K562 (cell line): ENCODE results near the gene APLF. TPM values are rescaled to one million over a fixed set of nuclear protein-coding genes. Genes with fewer than 3 reads are reported as not detected.

Experiments used
- ATAC-seq: fragments of 200-7000 bp; cut with Tn5 transposase; 3 replicates; pipeline ENCODE4 v1.9.1; 2020; ENCODE audit warnings: moderate library complexity
- BruUV-seq: library from RNA; stranded (reverse); fragments of 400-500 nt; replicated peaks from 2 replicates; lab custom pipeline; 2021; lab: Mats Ljungman, UMichigan
- CTCF ChIA-PET: fragments of 300-600 bp; formaldehyde crosslinking; extraction: SDS; loops from one replicate; lab custom pipeline; 2021; ENCODE audit warnings: low intra/inter-chr PET ratio; lab: Yijun Ruan, JAX
- POLR2A ChIA-PET: fragments of 300-600, 350-650 bp; sonication (Branson Sonifier 250); formaldehyde crosslinking; extraction: SDS; loops from one replicate; lab custom pipeline; 2021; ENCODE audit warnings: antibody characterized with exemption, inconsistent platforms; lab: Yijun Ruan, JAX
- DNase-seq, 4 experiments: peaks; one replicate each; pipeline versions ENCODE4 v3.0.0 to v3.0.0-alpha.2; 2011 to 2018; ENCODE audit warnings: low spot score in 3 of 4, mixed read lengths in 3 of 4; ENCODE audit errors: extremely low read depth in 1 of 4
- FAIRE-seq: peaks from 2 replicates; lab custom pipeline; 2011; peaks lifted over from hg19 to GRCh38; lab: Jason Lieb, UNC
- H2AFZ ChIP-seq: 2 replicates; pipeline ENCODE4 v1.6.0; 2011; ENCODE audit warnings: low read depth, low read length, control low read depth, inconsistent platforms
- H3K27ac ChIP-seq: fragments of 200-600 bp; 3 replicates; pipeline ENCODE4 v1.8.0; 2011; ENCODE audit warnings: low read depth, mild to moderate bottlenecking, control low read depth, inconsistent platforms, low read length, moderate library complexity, mixed read lengths; ENCODE audit errors: extremely low read depth
- H3K27me3 ChIP-seq, 2 experiments: fragments of 300-600 bp in 1 of 2; 2 replicates in 1 of 2; 3 replicates in 1 of 2; pipeline versions ENCODE4 v1.6.0 to v1.8.0; 2011; ENCODE audit warnings: inconsistent platforms in 2 of 2, low read length in 2 of 2, mild to moderate bottlenecking in 1 of 2, mixed read lengths in 1 of 2, moderate library complexity in 1 of 2; ENCODE audit not compliant: control insufficient read depth in 2 of 2, insufficient read depth in 2 of 2
- H3K36me3 ChIP-seq: fragments of 300-600 bp; 3 replicates; pipeline ENCODE4 v1.8.0; 2011; ENCODE audit warnings: mild to moderate bottlenecking, low read length, inconsistent platforms; ENCODE audit not compliant: control insufficient read depth, insufficient read depth
- H3K4me1 ChIP-seq, 2 experiments: fragments of 200-600 bp in 1 of 2; replicated peaks in 1 of 2; 2 replicates in 1 of 2; 3 replicates in 1 of 2; pipeline versions ENCODE4 v1.5.1 to v1.8.0; 2011; ENCODE audit warnings: inconsistent platforms in 2 of 2, low read length in 2 of 2, mild to moderate bottlenecking in 1 of 2, mixed read lengths in 1 of 2, moderate library complexity in 1 of 2; ENCODE audit not compliant: control insufficient read depth in 2 of 2, insufficient read depth in 2 of 2
- H3K4me2 ChIP-seq: 2 replicates; pipeline ENCODE4 v1.6.1; 2011; ENCODE audit warnings: low read length, control low read depth, inconsistent platforms, mixed read lengths; ENCODE audit not compliant: insufficient read depth
- H3K4me3 ChIP-seq: fragments of 200-600 bp; sonication (generic), shearing (Covaris generic); 2 replicates; pipeline ENCODE4 v1.5.1; 2016; ENCODE audit warnings: control low read depth, inconsistent platforms
- H3K79me2 ChIP-seq: fragments of 200-600 bp; 3 replicates; pipeline ENCODE4 v1.8.0; 2011; ENCODE audit warnings: low read length, inconsistent platforms; ENCODE audit not compliant: control insufficient read depth, insufficient read depth
- H3K9ac ChIP-seq, 2 experiments: 2 replicates each; pipeline versions ENCODE4 v1.6.0 to v1.6.1; 2011; ENCODE audit warnings: low read depth in 2 of 2, low read length in 2 of 2, control low read depth in 1 of 2, inconsistent platforms in 1 of 2, mild to moderate bottlenecking in 1 of 2, mixed read lengths in 1 of 2; ENCODE audit not compliant: insufficient read depth in 1 of 2
- H3K9me1 ChIP-seq: one replicate; pipeline ENCODE4 v1.6.0; 2011; ENCODE audit warnings: inconsistent platforms, mild to moderate bottlenecking, low read length, moderate library complexity; ENCODE audit not compliant: control insufficient read depth, insufficient read depth
- H3K9me3 ChIP-seq: replicated peaks from 2 replicates; pipeline ENCODE4 v1.5.1; 2011; ENCODE audit warnings: low read depth, low read length, inconsistent platforms; ENCODE audit not compliant: control insufficient read depth, insufficient read depth
- H4K20me1 ChIP-seq: replicated peaks from 2 replicates; pipeline ENCODE4 v1.6.1; 2011; ENCODE audit warnings: low read length, inconsistent platforms, mixed read lengths; ENCODE audit not compliant: control insufficient read depth, insufficient read depth
- MCM2 ChIP-seq: fragments of 450-650 bp; IDR thresholded peaks from 2 replicates; pipeline ENCODE4 v1.6.1; 2017; ENCODE audit warnings: low read depth, mild to moderate bottlenecking
- MEF2D ChIP-seq: conservative IDR thresholded peaks from 2 replicates; pipeline ENCODE4 v1.6.1; 2016; ENCODE audit warnings: low read depth, missing genetic modification characterization, missing compliant biosample characterization
- NFE2L1 ChIP-seq: fragments of 450-650 bp; IDR thresholded peaks from 2 replicates; pipeline ENCODE4 v1.6.1; 2016; ENCODE audit warnings: missing genetic modification characterization, low read depth, mild to moderate bottlenecking, missing compliant biosample characterization, moderate library complexity, borderline replicate concordance
- UBTF ChIP-seq, 2 experiments: IDR thresholded peaks; 2 replicates each; pipeline ENCODE4 v1.6.1; 2012; ENCODE audit warnings: improper control_type of control experiment in 2 of 2, low read depth in 2 of 2, low read length in 2 of 2, borderline replicate concordance in 1 of 2
- ZNF263 ChIP-seq: sonication (generic); formaldehyde crosslinking; IDR thresholded peaks from 2 replicates; pipeline ENCODE4 v1.8.0; 2022; ENCODE audit warnings: mild to moderate bottlenecking, missing genetic modification reagents, borderline replicate concordance
- WGBS: fragments of 100-300 bp; shearing (Covaris generic); methylation state at CpG from one replicate; pipeline ENCODE4 v1.1.6; 2016; ENCODE audit warnings: low coverage, mixed read lengths; ENCODE audit not compliant: insufficient coverage; ENCODE audit errors: missing lambda C conversion rate; 5-methylcytosine and 5-hydroxymethylcytosine counted together
- in situ Hi-C: fragments of 300-500 bp; cut with MboI; formaldehyde crosslinking; loops from 4 replicates; pipeline ENCODE4 v1.15.0; 2018; ENCODE audit warnings: inconsistent platforms, mixed read lengths
- intact Hi-C: fragments of 100-400 bp; cut with micrococcal nuclease; formaldehyde crosslinking; loops from 2 replicates; pipeline ENCODE4 v1.14.2; 2022
- polyA plus RNA-seq, 8 experiments: library from polyadenylated mRNA; depleted of rRNA in 4 of 8; stranded (reverse) in 5 of 8; unstranded in 3 of 8; fragments of >200 nt; fragmentation: Nextera tagmentation in 2 of 8; fragmentation: Illumina TruSeq in 1 of 8; extraction: Ambion mirVana in 2 of 8; extraction: Trizol in 1 of 8; gene quantifications; 2 replicates each; pipeline versions ENCODE4 v1.2.1 to v1.2.3, GENCODE V29; 2011 to 2014; ENCODE audit warnings: inconsistent platforms in 1 of 8, missing spikeins in 1 of 8
- total RNA-seq, 7 experiments: library from RNA; depleted of rRNA in 6 of 7; stranded (reverse); fragments of >200 nt in 6 of 7; fragmentation: Illumina TruSeq in 2 of 7; extraction: Trizol in 2 of 7; gene quantifications; 2 replicates each; pipeline versions ENCODE4 v1.2.1 to v1.2.3, GENCODE V29; 2011 to 2021; ENCODE audit warnings: low replicate concordance in 1 of 7
- TF ChIP-seq, protein P1 (sequence below): fragments of 450-650 bp; IDR thresholded peaks from 2 replicates; pipeline ENCODE4 v1.6.1; 2017; ENCODE audit warnings: antibody characterized with exemption
- TF ChIP-seq, protein P2 (sequence below): fragments of 450-650 bp; conservative IDR thresholded peaks from 2 replicates; pipeline ENCODE4 v1.6.1; 2016; ENCODE audit warnings: missing genetic modification characterization, low read depth, mild to moderate bottlenecking, control low read depth, missing compliant biosample characterization
- TF ChIP-seq, protein P3 (sequence below): fragments of 450-650 bp; IDR thresholded peaks from 2 replicates; pipeline ENCODE4 v1.6.1; 2014; ENCODE audit warnings: low read depth, mild to moderate bottlenecking, moderate library complexity, borderline replicate concordance

The APLF gene
- total and polyA plus RNA-seq, 9 of the 15 experiments (the other 6 are each of a cell fraction or from before 2014, with no cell fraction given) = 0.07 to 1.1 (median 0.71) TPM

GRCh38 chr2:68432696-68433658, 34.4 kb upstream of the APLF start:
- Histone ChIP-seq H3K36me3 (no peaks in the 10 kb centered on the region), H3K27ac (no peak overlapping the region), H3K4me2 (no peak overlapping the region), H3K4me1 (peaks cover 27 to 39% of the 10 kb centered on the region in 2 experiments), H3K9ac (no peak overlapping the region), H3K27me3 (no peaks in the 10 kb centered on the region; a peak in 1 of 5 replicates), H2AFZ (no peak overlapping the region), H3K9me3 (no peaks in the 10 kb centered on the region), H4K20me1 (no peaks in the 10 kb centered on the region), H3K9me1 (no peaks in the 10 kb centered on the region), H3K4me3 (no peak overlapping the region), H3K79me2 (no peaks in the 10 kb centered on the region)
- DNase-seq (no peak), ATAC-seq (no peak), FAIRE-seq (no peak)
- 43% methylated on average over 12 of the region's 14 CpGs for whole genome bisulfite sequencing
- POLR2A ChIA-PET = interaction anchor here (1.1 kb wide), 1 partner anchor 13 kb away, joined by 4 read pairs; no protein-coding TSS in a partner anchor
- TF ChIP-seq MCM2 (no peak), UBTF (IDR thresholded peaks at IDR 0.05; ENCODE audit: borderline replicate concordance in 1 of 2, low read depth in 2 of 2, low read length in 2 of 2) (no peak), ZNF263 (CRISPR knock-in tag) (no peak), NFE2L1 (no peak), MEF2D (no peak)
- TF ChIP-seq, protein P1, sequence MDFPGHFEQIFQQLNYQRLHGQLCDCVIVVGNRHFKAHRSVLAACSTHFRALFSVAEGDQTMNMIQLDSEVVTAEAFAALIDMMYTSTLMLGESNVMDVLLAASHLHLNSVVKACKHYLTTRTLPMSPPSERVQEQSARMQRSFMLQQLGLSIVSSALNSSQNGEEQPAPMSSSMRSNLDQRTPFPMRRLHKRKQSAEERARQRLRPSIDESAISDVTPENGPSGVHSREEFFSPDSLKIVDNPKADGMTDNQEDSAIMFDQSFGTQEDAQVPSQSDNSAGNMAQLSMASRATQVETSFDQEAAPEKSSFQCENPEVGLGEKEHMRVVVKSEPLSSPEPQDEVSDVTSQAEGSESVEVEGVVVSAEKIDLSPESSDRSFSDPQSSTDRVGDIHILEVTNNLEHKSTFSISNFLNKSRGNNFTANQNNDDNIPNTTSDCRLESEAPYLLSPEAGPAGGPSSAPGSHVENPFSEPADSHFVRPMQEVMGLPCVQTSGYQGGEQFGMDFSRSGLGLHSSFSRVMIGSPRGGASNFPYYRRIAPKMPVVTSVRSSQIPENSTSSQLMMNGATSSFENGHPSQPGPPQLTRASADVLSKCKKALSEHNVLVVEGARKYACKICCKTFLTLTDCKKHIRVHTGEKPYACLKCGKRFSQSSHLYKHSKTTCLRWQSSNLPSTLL = 0 out of 2 replicates have a peak, but pooled peaks have one; percentile 51
- TF ChIP-seq, protein P2, sequence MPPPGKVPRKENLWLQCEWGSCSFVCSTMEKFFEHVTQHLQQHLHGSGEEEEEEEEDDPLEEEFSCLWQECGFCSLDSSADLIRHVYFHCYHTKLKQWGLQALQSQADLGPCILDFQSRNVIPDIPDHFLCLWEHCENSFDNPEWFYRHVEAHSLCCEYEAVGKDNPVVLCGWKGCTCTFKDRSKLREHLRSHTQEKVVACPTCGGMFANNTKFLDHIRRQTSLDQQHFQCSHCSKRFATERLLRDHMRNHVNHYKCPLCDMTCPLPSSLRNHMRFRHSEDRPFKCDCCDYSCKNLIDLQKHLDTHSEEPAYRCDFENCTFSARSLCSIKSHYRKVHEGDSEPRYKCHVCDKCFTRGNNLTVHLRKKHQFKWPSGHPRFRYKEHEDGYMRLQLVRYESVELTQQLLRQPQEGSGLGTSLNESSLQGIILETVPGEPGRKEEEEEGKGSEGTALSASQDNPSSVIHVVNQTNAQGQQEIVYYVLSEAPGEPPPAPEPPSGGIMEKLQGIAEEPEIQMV (tag) = peak; percentile 72
- TF ChIP-seq, protein P3, sequence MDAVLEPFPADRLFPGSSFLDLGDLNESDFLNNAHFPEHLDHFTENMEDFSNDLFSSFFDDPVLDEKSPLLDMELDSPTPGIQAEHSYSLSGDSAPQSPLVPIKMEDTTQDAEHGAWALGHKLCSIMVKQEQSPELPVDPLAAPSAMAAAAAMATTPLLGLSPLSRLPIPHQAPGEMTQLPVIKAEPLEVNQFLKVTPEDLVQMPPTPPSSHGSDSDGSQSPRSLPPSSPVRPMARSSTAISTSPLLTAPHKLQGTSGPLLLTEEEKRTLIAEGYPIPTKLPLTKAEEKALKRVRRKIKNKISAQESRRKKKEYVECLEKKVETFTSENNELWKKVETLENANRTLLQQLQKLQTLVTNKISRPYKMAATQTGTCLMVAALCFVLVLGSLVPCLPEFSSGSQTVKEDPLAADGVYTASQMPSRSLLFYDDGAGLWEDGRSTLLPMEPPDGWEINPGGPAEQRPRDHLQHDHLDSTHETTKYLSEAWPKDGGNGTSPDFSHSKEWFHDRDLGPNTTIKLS = no peak
- CTCF ChIA-PET = no interaction called here
- intact Hi-C loops = no loop called here
- BruUV-seq = no TSS peak
- in situ Hi-C loops = no loop called here
